Measurements from ENCODE around the gene AHRR. TPM values are rescaled to one million over a fixed set of nuclear protein-coding genes. Genes with fewer than 3 reads are reported as not detected.
A peak's percentile ranks its signal among the peaks of the same experiment; 100 is the strongest.
"Not testable (repeated sequence)": the region's sequence is repeated elsewhere in the genome, so short reads cannot be mapped to it uniquely, and the experiment has no call there.

Gene AHRR
- total and polyA plus RNA-seq, 2 experiments from 2014 or later, result 1.8 to 2.4 TPM

DNA sequence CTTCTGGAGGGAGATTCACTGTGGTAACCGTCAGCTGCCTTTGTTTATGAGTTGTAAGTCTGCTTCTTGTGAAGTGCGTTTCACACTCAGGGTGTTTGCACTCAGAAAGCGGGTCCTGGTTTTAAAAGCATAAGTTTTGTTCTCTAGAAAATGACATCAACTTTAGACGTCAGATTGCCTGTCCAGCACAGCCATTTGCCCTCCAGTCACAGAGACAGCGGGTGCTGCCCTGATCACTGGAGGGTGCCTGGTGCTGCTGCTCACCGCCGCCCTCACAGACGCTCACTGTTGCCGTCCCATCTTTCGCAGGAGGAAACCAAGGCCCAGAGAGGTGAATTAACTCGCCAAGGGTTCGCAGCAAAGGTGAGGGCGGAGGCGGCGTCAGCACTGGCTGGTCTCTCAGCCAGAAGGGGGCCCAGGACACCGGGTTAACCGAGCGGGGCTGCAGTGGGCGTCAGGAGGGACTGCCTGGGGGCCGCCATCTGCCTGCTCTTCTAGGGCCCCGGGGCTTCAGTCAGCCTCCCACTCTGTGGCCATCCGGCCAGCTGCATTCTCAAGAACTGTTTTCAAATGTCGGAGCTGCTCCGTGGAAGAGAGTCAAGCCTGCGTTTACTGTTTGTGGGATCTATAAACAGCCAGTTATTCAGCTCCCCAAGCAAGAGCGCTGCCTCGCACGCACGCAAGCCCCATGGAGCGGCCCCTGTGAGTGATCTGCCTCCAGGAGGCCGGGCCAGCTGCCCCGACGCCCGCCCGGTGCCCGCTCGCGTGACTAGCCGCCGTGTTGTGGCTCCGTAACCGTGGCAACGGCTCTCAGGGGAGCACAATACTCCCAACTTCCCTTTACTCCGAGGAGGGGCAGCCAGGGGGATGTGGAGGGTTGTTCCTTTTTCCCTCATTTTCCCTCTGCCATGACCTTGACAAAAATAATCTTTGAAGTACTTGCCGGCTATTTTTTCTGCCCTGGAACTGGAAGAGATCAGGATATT lies 78.1 kb downstream of the AHRR start:
- Histone ChIP-seq H3K79me2 (no peaks in the 10 kb centered on the region), H2AFZ (no peak overlapping the region), H3K9me3 (ENCODE audit: low read depth) (no peaks in the 10 kb centered on the region), H3K4me1 (ENCODE audit: insufficient read depth) (peaks cover 24% of the 10 kb centered on the region), H3K27me3 (no peaks in the 10 kb centered on the region), H3K27ac (peak overlapping the region; percentile 94), H3K4me3 (no peak overlapping the region), H3K4me2 (peak overlapping the region; percentile 66), H3K9me2 (replicated peaks; ENCODE audit: insufficient read depth) (no peaks in the 10 kb centered on the region), H4K20me1 (ENCODE audit: insufficient read depth, poor library complexity, severe bottlenecking) (no peaks in the 10 kb centered on the region), H3K36me3 (replicated peaks; ENCODE audit: insufficient read depth, low read depth) (no peaks in the 10 kb centered on the region)
- 43% methylated on average over 43 of the region's 45 CpGs for WGBS (ENCODE audit: low lambda C conversion rate, missing lambda C conversion rate)
- no peak for TF ChIP-seq EZH2phosphoT487 (IDR thresholded peaks at IDR 0.05; ENCODE audit: low read depth, severe bottlenecking, unreplicated experiment)
- TF ChIP-seq, protein P1, sequence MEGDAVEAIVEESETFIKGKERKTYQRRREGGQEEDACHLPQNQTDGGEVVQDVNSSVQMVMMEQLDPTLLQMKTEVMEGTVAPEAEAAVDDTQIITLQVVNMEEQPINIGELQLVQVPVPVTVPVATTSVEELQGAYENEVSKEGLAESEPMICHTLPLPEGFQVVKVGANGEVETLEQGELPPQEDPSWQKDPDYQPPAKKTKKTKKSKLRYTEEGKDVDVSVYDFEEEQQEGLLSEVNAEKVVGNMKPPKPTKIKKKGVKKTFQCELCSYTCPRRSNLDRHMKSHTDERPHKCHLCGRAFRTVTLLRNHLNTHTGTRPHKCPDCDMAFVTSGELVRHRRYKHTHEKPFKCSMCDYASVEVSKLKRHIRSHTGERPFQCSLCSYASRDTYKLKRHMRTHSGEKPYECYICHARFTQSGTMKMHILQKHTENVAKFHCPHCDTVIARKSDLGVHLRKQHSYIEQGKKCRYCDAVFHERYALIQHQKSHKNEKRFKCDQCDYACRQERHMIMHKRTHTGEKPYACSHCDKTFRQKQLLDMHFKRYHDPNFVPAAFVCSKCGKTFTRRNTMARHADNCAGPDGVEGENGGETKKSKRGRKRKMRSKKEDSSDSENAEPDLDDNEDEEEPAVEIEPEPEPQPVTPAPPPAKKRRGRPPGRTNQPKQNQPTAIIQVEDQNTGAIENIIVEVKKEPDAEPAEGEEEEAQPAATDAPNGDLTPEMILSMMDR (IDR thresholded peaks at IDR 0.05; ENCODE audit: poor library complexity), result peak; percentile 2
- DNase-seq (ENCODE audit: low spot score), result peak; percentile 95

DNA sequence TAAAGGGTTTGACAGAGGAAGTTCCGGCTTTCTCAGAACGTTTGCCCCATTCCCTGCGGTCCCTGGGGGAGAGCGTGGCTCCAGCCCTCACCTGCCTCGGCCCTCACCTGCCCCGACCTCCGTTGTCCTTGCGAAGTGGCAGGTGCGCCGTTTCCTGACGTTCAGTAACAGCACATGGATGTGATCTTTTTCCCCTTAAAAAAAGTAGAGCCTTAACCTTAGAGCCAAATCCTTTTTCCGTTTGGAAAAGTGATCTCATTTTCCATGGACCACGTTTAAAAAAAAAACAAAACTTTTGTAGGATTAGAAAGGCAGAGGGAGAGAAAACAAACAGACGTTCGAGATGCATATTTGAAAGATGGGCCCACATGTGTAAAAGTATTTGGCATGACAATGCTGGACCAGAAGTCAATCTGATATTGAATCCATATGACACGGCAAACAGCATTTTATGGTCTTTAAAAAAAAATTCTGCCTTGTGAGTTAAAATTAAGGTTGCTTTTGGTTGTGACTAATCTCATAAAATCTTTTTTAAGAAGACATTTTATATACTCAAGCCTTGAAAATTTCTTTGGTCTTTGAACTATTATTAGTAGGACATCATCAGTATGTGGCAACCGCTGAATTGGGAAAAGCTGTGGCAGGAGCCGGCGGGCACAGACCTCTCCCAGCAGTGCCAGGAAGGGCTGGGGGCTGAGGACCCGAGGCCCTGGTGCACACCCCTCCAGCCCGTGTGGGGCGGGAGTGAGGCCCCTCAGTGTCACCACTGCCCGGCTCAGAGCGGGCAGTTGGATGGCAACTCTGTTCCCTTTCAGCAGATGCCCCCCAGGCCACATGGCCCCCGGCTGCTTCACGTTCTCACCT lies 79.0 kb downstream of the AHRR start:
- no peaks in the 10 kb centered on the region for H4K20me1 ChIP-seq (ENCODE audit: insufficient read depth, poor library complexity, severe bottlenecking)
- no peak overlapping the region for H3K4me3 ChIP-seq
- WGBS (ENCODE audit: low lambda C conversion rate, missing lambda C conversion rate), result 51% methylated on average over 26 of the region's 26 CpGs
- H3K27ac ChIP-seq, result peak overlapping the region; percentile 94
- no peak for DNase-seq (ENCODE audit: low spot score)
- no peak for TF ChIP-seq EZH2phosphoT487 (IDR thresholded peaks at IDR 0.05; ENCODE audit: low read depth, severe bottlenecking, unreplicated experiment)
- TF ChIP-seq EZH2 (IDR thresholded peaks at IDR 0.05; ENCODE audit: borderline replicate concordance), result no peak
- TF ChIP-seq, protein P1 (IDR thresholded peaks at IDR 0.05; ENCODE audit: poor library complexity), result no peak
- H3K27me3 ChIP-seq, result no peaks in the 10 kb centered on the region
- no peaks in the 10 kb centered on the region for H3K79me2 ChIP-seq
- H3K9me3 ChIP-seq (ENCODE audit: low read depth), result no peaks in the 10 kb centered on the region
- H3K9me2 ChIP-seq (replicated peaks; ENCODE audit: insufficient read depth), result no peaks in the 10 kb centered on the region
- peaks cover 22% of the 10 kb centered on the region for H3K4me1 ChIP-seq (ENCODE audit: insufficient read depth)
- peak overlapping the region; percentile 66 for H3K4me2 ChIP-seq
- H3K36me3 ChIP-seq (replicated peaks; ENCODE audit: insufficient read depth, low read depth), result no peaks in the 10 kb centered on the region
- no peak overlapping the region for H2AFZ ChIP-seq

DNA sequence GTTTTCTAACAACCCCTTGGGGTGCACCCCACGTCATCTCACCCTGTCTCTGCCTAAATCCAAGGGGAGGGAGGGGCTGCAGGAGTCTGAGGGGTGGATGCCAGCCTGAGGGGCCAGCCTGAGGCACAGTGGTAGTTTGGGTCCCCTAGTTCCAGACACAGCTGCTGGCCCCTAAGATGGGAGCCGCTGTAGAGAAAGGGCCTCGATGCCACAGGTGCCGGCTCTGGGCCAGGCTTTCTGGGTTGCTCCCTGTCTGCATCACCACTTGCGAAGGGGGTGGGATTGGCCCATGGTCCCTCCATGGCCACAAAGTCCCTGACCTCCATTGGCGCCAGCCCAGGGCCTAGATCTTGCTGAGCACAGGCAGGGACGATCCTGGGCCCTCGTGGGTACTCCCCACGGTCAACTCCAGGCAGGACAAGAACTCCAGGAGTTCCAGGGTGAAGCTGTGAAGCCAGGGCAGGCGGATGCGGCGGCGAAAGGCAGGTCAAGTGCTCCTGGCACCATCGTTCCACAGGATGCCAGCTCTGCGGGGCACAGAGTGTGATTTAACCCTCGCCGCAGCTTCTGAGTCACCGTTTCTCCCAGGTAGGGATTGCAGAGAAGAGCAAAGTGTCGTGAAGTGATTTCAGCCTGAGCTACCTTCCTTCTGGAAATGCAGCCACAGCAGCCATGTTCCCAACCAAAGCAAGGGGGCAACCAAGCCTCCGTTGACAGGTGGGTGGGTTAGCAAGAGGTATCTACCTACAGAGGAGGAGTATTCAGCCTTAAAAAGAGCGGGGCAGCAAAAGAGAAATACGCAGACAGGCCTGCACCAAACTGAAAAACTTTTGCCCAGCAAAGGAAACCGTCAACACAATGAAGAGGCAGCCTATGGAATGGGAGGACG lies 79.9 kb downstream of the AHRR start:
- Histone ChIP-seq H3K27ac (peak overlapping the region; percentile 94), H3K4me3 (no peak overlapping the region), H3K79me2 (no peaks in the 10 kb centered on the region), H3K4me2 (peak overlapping the region; percentile 41), H3K27me3 (no peaks in the 10 kb centered on the region), H2AFZ (no peak overlapping the region), H3K4me1 (ENCODE audit: insufficient read depth) (peaks cover 20% of the 10 kb centered on the region), H3K36me3 (replicated peaks; ENCODE audit: insufficient read depth, low read depth) (no peaks in the 10 kb centered on the region), H3K9me2 (replicated peaks; ENCODE audit: insufficient read depth) (no peaks in the 10 kb centered on the region), H4K20me1 (ENCODE audit: insufficient read depth, poor library complexity, severe bottlenecking) (no peaks in the 10 kb centered on the region), H3K9me3 (ENCODE audit: low read depth) (no peaks in the 10 kb centered on the region)
- TF ChIP-seq EZH2phosphoT487 (IDR thresholded peaks at IDR 0.05; ENCODE audit: low read depth, severe bottlenecking, unreplicated experiment) (no peak), EZH2 (IDR thresholded peaks at IDR 0.05; ENCODE audit: borderline replicate concordance) (no peak)
- TF ChIP-seq, protein P1 (IDR thresholded peaks at IDR 0.05; ENCODE audit: poor library complexity), result no peak
- WGBS (ENCODE audit: low lambda C conversion rate, missing lambda C conversion rate), result 91% methylated on average over 23 of the region's 24 CpGs
- no peak for DNase-seq (ENCODE audit: low spot score)

DNA sequence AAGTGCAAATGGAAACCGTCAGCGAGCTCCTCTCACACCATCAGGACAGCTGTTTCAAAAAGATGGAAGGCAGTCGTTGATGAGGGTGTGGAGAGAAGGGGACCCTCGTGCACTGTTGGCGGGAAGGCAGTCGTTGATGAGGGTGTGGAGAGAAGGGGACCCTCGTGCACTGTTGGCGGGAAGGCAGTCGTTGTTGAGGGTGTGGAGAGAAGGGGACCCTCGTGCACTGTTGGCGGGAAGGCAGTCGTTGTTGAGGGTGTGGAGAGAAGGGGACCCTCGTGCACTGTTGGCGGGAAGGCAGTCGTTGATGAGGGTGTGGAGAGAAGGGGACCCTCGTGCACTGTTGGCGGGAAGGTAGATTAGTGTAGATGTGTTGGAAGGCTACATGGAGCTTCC lies 80.7 kb downstream of the AHRR start:
- not testable (repeated sequence) for H3K4me3 ChIP-seq; H2AFZ ChIP-seq; H3K9me3 ChIP-seq (ENCODE audit: low read depth); H3K4me2 ChIP-seq; H3K27ac ChIP-seq; H3K36me3 ChIP-seq (replicated peaks; ENCODE audit: insufficient read depth, low read depth); DNase-seq (ENCODE audit: low spot score); H4K20me1 ChIP-seq (ENCODE audit: insufficient read depth, poor library complexity, severe bottlenecking); H3K27me3 ChIP-seq; H3K9me2 ChIP-seq (replicated peaks; ENCODE audit: insufficient read depth); H3K79me2 ChIP-seq
- WGBS (ENCODE audit: low lambda C conversion rate, missing lambda C conversion rate), result 97% methylated on average over 10 of the region's 17 CpGs
- peaks cover 20% of the 10 kb centered on the region for H3K4me1 ChIP-seq (ENCODE audit: insufficient read depth)
